WI38 (cell line): ENCODE data around the gene KCNG2.

Experiments
- H3K4me3 ChIP-seq: 2 replicates; pipeline ENCODE4 v1.5.1; 2011; ENCODE audit warnings: low read depth, mild to moderate bottlenecking, control low read depth, low read length
- CTCF ChIP-seq: IDR thresholded peaks from 2 replicates; pipeline ENCODE4 v1.5.1; 2012; ENCODE audit warnings: low read depth, mild to moderate bottlenecking, control low read depth, low read length

The KCNG2 gene

GRCh38 chr18:79923896-79924585 lies 126.3 kb downstream of the KCNG2 start:
- no peak overlapping the region for H3K4me3 ChIP-seq
- TF ChIP-seq CTCF, result no peak

GRCh38 chr18:79924814-79925731 lies 127.3 kb downstream of the KCNG2 start:
- no peak for TF ChIP-seq CTCF

GRCh38 chr18:79926306-79926705 lies 128.6 kb downstream of the KCNG2 start:
- no peak for TF ChIP-seq CTCF
- no peak overlapping the region for H3K4me3 ChIP-seq

More at GRCh38 chr18:79924814-79925731, 127.3 kb downstream of the KCNG2 start:
- H3K4me3 ChIP-seq, result no peak overlapping the region

- H3K4me3 ChIP-seq, result no peak overlapping the region
- no peak for TF ChIP-seq CTCF
Measured at GRCh38 chr18:79926715-79927606, 129.2 kb downstream of the KCNG2 start.

GRCh38 chr18:79927607-79928562 lies 130.1 kb downstream of the KCNG2 start:
- no peak overlapping the region for H3K4me3 ChIP-seq
- TF ChIP-seq CTCF, result no peak

GRCh38 chr18:79928563-79928960 lies 130.8 kb downstream of the KCNG2 start:
- H3K4me3 ChIP-seq, result no peak overlapping the region
- no peak for TF ChIP-seq CTCF
